Caco-2 (cell line): Measurements from ENCODE around the gene DOCK3. TPM values are rescaled to one million over a fixed set of nuclear protein-coding genes. Genes with fewer than 3 reads are reported as not detected.
"Not testable (repeated sequence)": the region's sequence is repeated elsewhere in the genome, so short reads cannot be mapped to it uniquely, and the experiment has no call there.

Source experiments
- BruUV-seq: library from RNA; stranded (reverse); fragments of 400-500 nt; replicated peaks from 2 replicates; lab custom pipeline; 2021; lab: Mats Ljungman, UMichigan
- CTCF ChIA-PET: fragments of 300-600 bp; sonication (Branson Sonifier 250); formaldehyde crosslinking; loops from one replicate; lab custom pipeline; 2022; ENCODE audit warnings: antibody characterized with exemption; lab: Charles Lee
- POLR2A ChIA-PET: fragments of 300-600 bp; sonication (Branson Sonifier 250); formaldehyde crosslinking; loops from one replicate; lab custom pipeline; 2022; ENCODE audit warnings: antibody characterized with exemption; lab: Charles Lee
- DNase-seq, 2 experiments: peaks; one replicate each; pipeline versions ENCODE4 v3.0.0 to v3.0.0-alpha.2; 2020 to 2022
- H3K27me3 ChIP-seq: replicated peaks from 2 replicates; pipeline ENCODE4 v1.6.0; 2011; ENCODE audit warnings: low read length; ENCODE audit not compliant: control insufficient read depth, insufficient read depth
- H3K36me3 ChIP-seq: 2 replicates; pipeline ENCODE4 v1.5.1; 2011; ENCODE audit warnings: low read length; ENCODE audit not compliant: control insufficient read depth, insufficient read depth
- H3K4me1 ChIP-seq: fragments of 250-450 bp; sonication (Bioruptor Pico); 2 replicates; pipeline ENCODE4 v1.5.1; 2020; ENCODE audit warnings: mild to moderate bottlenecking
- H3K4me3 ChIP-seq: 2 replicates; pipeline ENCODE4 v1.5.1; 2011; ENCODE audit warnings: low read depth, mild to moderate bottlenecking, control low read depth, low read length
- H3K9me3 ChIP-seq: fragments of 250-450 bp; sonication (Bioruptor Pico); 2 replicates; pipeline ENCODE4 v1.5.1; 2020; ENCODE audit warnings: mild to moderate bottlenecking, moderate library complexity
- H3K27ac Mint-ChIP-seq: one replicate; pipeline ENCODE4 v1.8.0; 2022; ENCODE audit warnings: mixed read lengths; ENCODE audit not compliant: unreplicated experiment
- H3K27me3 Mint-ChIP-seq: one replicate; pipeline ENCODE4 v1.8.0; 2022; ENCODE audit warnings: mixed read lengths; ENCODE audit not compliant: insufficient read depth, unreplicated experiment
- H3K36me3 Mint-ChIP-seq: one replicate; pipeline ENCODE4 v1.8.0; 2022; ENCODE audit warnings: mild to moderate bottlenecking, mixed read lengths; ENCODE audit not compliant: insufficient read depth, unreplicated experiment
- H3K4me1 Mint-ChIP-seq: one replicate; pipeline ENCODE4 v1.8.0; 2022; ENCODE audit warnings: low read depth, mixed read lengths; ENCODE audit not compliant: unreplicated experiment
- H3K4me3 Mint-ChIP-seq: one replicate; pipeline ENCODE4 v1.8.0; 2022; ENCODE audit warnings: mild to moderate bottlenecking, moderate library complexity, mixed read lengths; ENCODE audit not compliant: unreplicated experiment
- H3K9me3 Mint-ChIP-seq: one replicate; pipeline ENCODE4 v1.8.0; 2022; ENCODE audit warnings: mixed read lengths; ENCODE audit not compliant: unreplicated experiment
- intact Hi-C: fragments of 100-400 bp; cut with micrococcal nuclease; formaldehyde crosslinking; loops from one replicate; pipeline ENCODE4 v1.10.0; 2022; ENCODE audit not compliant: unreplicated experiment
- total RNA-seq: library from RNA; stranded (reverse); gene quantifications from 2 replicates; pipeline ENCODE4 v1.2.3, GENCODE V29; 2022
- TF ChIP-seq, protein P1 (sequence below), 2 experiments: fragments of 200-600 bp in 1 of 2; IDR thresholded peaks; 1 replicate in 1 of 2; 2 replicates in 1 of 2; pipeline versions ENCODE4 v1.5.1 to v1.8.0; 2011 to 2022; ENCODE audit warnings: antibody characterized with exemption in 1 of 2, control low read depth in 1 of 2, inconsistent platforms in 1 of 2, low read depth in 1 of 2, low read length in 1 of 2, mild to moderate bottlenecking in 1 of 2, moderate library complexity in 1 of 2; ENCODE audit not compliant: insufficient read depth in 1 of 2, severe bottlenecking in 1 of 2, unreplicated experiment in 1 of 2

The DOCK3 gene
- total RNA-seq, 1 experiment from 2014 or later, result 0.05 TPM

DNA sequence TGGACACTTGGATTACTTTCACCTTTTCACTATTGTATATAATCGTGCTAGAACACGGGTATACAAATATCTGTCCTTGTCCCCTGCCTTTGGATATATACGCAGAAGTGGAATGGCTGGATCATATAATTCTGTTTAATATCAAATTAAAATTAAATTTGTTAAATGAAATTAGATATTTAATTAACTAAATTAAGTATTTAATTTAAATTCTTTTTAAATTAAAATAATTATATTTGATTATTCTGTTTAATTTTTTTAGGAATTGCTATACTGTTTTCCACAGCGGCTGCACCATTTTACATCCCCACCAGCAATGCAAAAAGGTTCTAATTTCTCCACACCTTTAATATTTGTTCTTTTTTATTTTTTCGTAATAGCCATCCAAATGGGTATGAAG, 84.3 kb downstream of the DOCK3 start:
- ChIA-PET CTCF (no interaction called here), POLR2A (no interaction called here)
- no peak overlapping the region for H3K27ac Mint-ChIP-seq
- BruUV-seq, result no TSS peak
- H3K4me3 Mint-ChIP-seq, result no peak overlapping the region
- Histone ChIP-seq H3K4me1 (no peaks in the 10 kb centered on the region), H3K36me3 (no peaks in the 10 kb centered on the region), H3K27me3 (no peaks in the 10 kb centered on the region), H3K4me3 (no peak overlapping the region), H3K9me3 (no peaks in the 10 kb centered on the region)
- TF ChIP-seq, protein P1, sequence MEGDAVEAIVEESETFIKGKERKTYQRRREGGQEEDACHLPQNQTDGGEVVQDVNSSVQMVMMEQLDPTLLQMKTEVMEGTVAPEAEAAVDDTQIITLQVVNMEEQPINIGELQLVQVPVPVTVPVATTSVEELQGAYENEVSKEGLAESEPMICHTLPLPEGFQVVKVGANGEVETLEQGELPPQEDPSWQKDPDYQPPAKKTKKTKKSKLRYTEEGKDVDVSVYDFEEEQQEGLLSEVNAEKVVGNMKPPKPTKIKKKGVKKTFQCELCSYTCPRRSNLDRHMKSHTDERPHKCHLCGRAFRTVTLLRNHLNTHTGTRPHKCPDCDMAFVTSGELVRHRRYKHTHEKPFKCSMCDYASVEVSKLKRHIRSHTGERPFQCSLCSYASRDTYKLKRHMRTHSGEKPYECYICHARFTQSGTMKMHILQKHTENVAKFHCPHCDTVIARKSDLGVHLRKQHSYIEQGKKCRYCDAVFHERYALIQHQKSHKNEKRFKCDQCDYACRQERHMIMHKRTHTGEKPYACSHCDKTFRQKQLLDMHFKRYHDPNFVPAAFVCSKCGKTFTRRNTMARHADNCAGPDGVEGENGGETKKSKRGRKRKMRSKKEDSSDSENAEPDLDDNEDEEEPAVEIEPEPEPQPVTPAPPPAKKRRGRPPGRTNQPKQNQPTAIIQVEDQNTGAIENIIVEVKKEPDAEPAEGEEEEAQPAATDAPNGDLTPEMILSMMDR (IDR thresholded peaks at IDR 0.05; ENCODE audit: insufficient read depth in 1 of 2, low read depth in 1 of 2, low read length in 1 of 2, severe bottlenecking in 1 of 2, unreplicated experiment in 1 of 2), result no peak
- no peak for DNase-seq
- peaks cover 9% of the 10 kb centered on the region for H3K27me3 Mint-ChIP-seq
- intact Hi-C loops, result no loop called here
- H3K36me3 Mint-ChIP-seq, result no peaks in the 10 kb centered on the region
- H3K4me1 Mint-ChIP-seq, result no peaks in the 10 kb centered on the region
- H3K9me3 Mint-ChIP-seq, result no peaks in the 10 kb centered on the region

DNA sequence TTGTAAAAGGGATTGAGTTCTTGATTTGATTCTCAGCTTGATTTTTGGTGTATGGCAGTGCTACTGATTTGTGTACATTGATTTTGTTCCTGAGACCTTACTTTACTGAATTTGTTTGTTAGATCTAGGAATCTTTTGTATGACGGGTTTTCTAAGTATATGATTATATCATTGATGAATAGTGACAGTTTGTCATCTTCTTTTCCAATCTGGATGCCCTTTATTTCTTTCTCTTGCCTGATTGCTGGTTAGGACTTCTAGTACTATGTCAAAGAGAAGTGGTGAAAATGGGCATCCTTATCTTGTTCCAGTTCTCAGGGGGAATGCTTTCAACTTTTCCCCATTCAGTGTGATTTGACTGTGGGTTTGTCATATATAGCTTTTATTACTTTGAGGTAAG, 103.0 kb downstream of the DOCK3 start:
- no peak overlapping the region for H3K27ac Mint-ChIP-seq
- no peaks in the 10 kb centered on the region for H3K4me1 Mint-ChIP-seq
- TF ChIP-seq, protein P1 (IDR thresholded peaks at IDR 0.05; ENCODE audit: insufficient read depth in 1 of 2, low read depth in 1 of 2, low read length in 1 of 2, severe bottlenecking in 1 of 2, unreplicated experiment in 1 of 2), result no peak
- H3K27me3 ChIP-seq, result no peaks in the 10 kb centered on the region
- intact Hi-C loops, result no loop called here
- no peak for DNase-seq
- CTCF ChIA-PET, result no interaction called here
- H3K27me3 Mint-ChIP-seq, result peaks cover 7% of the 10 kb centered on the region
- no peaks in the 10 kb centered on the region for H3K36me3 ChIP-seq
- no peaks in the 10 kb centered on the region for H3K36me3 Mint-ChIP-seq
- H3K9me3 ChIP-seq, result no peaks in the 10 kb centered on the region
- H3K9me3 Mint-ChIP-seq, result no peaks in the 10 kb centered on the region
- no TSS peak for BruUV-seq
- no peak overlapping the region for H3K4me3 ChIP-seq
- no peaks in the 10 kb centered on the region for H3K4me1 ChIP-seq
- no peak overlapping the region for H3K4me3 Mint-ChIP-seq
- POLR2A ChIA-PET, result no interaction called here

DNA sequence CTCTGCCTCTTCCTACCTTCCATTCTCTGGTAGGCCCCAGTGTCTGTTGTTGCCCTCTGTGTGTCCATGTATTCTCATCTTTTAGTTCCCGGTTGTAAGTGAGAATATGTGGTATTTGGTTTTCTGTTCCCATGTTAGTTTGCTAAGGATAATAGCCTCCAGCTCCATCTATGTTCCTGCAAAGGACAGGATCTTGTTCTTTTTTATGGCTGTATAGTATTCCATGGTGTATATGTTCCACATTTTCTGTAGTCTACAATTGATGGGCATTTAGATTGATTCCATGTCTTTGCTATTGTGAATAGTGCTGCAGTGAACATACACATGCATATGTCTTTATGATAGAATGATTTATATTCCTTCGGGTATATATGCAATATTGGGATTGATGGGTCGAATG, 107.0 kb downstream of the DOCK3 start:
- H3K4me3 ChIP-seq, intact Hi-C loops, CTCF ChIA-PET, H3K4me3 Mint-ChIP-seq, H3K27me3 ChIP-seq, BruUV-seq, H3K36me3 ChIP-seq, POLR2A ChIA-PET, H3K27me3 Mint-ChIP-seq, H3K36me3 Mint-ChIP-seq, H3K4me1 Mint-ChIP-seq, H3K4me1 ChIP-seq, H3K9me3 Mint-ChIP-seq, H3K27ac Mint-ChIP-seq, DNase-seq, H3K9me3 ChIP-seq: not testable (repeated sequence)

DNA sequence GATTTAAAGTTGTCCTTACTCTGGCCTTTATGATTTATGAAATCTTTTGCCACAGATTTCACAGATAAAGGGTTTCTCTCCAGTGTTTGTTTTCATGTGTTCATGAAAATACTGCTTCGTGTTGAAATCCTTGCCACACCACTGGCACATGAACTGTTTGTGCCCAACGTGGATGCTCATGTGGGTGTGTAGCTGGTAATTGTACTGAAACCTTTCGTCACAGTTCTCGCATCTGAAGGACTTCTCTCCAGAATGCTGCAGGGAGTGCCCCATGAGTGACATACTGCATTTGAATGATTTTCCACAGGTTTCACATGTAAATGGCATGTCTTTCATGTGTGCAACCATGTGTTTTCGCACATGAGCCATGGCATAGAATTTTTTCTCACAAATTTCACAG, 111.9 kb downstream of the DOCK3 start:
- Mint-ChIP-seq H3K27me3 (peaks cover 20% of the 10 kb centered on the region), H3K27ac (no peak overlapping the region)
- POLR2A ChIA-PET, result no interaction called here

DNA sequence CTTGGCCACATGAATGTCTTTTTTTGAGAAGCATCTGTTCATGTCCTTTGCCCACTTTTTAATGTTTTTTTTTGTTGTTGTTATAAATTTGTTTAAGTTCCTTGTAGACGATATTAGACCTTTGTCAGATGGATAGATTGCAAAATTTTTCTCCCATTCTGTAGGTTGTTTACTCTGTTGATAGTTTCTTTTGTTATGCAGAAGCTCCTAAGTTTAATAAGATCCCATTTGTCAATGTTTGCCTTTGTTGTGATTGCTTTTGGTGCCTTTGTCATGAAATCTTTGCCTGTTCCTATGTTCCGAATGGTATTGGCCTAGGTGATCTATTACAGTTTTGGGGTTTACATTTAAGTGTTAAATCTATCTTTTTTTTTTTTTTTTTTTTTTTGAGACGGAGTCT, 116.2 kb downstream of the DOCK3 start:
- BruUV-seq, H3K9me3 ChIP-seq, H3K36me3 ChIP-seq, H3K27ac Mint-ChIP-seq, CTCF ChIA-PET, DNase-seq, H3K27me3 ChIP-seq, H3K4me3 Mint-ChIP-seq, POLR2A ChIA-PET, H3K4me3 ChIP-seq, H3K36me3 Mint-ChIP-seq, intact Hi-C loops, H3K9me3 Mint-ChIP-seq, H3K4me1 Mint-ChIP-seq, H3K4me1 ChIP-seq: not testable (repeated sequence)
- peaks cover 32% of the 10 kb centered on the region for H3K27me3 Mint-ChIP-seq

More for the DNA sequence above, 111.9 kb downstream of the DOCK3 start:
- Histone ChIP-seq H3K9me3 (no peaks in the 10 kb centered on the region; the same call in 1 of the 2 replicates), H3K4me1 (no peaks in the 10 kb centered on the region), H3K4me3 (no peak overlapping the region), H3K27me3 (no peaks in the 10 kb centered on the region), H3K36me3 (no peaks in the 10 kb centered on the region)
- no peak for DNase-seq
- no TSS peak for BruUV-seq
- no peaks in the 10 kb centered on the region for H3K36me3 Mint-ChIP-seq
- no peaks in the 10 kb centered on the region for H3K4me1 Mint-ChIP-seq
- CTCF ChIA-PET, result no interaction called here
- intact Hi-C loops, result no loop called here
- no peak overlapping the region for H3K4me3 Mint-ChIP-seq
- TF ChIP-seq, protein P1 (IDR thresholded peaks at IDR 0.05; ENCODE audit: insufficient read depth in 1 of 2, low read depth in 1 of 2, low read length in 1 of 2, severe bottlenecking in 1 of 2, unreplicated experiment in 1 of 2), result no peak
- peaks cover 7% of the 10 kb centered on the region for H3K9me3 Mint-ChIP-seq
